HepG2 (cell line): ENCODE measurements around the gene TBX21. TPM values are rescaled to one million over a fixed set of nuclear protein-coding genes. Genes with fewer than 3 reads are reported as not detected.
"Not testable (repeated sequence)": the region's sequence is repeated elsewhere in the genome, so short reads cannot be mapped to it uniquely, and the experiment has no call there.

Experiments used
- ATAC-seq: fragments of 200-7000 bp; cut with Tn5 transposase; 3 replicates; pipeline ENCODE4 v1.9.1; 2020; ENCODE audit warnings: mild to moderate bottlenecking, moderate library complexity
- BruUV-seq: library from RNA; stranded (reverse); fragments of 400-500 nt; replicated peaks from 2 replicates; lab custom pipeline; 2021; lab: Mats Ljungman, UMichigan
- CTCF ChIA-PET: fragments of 300-600 bp; formaldehyde crosslinking; extraction: SDS; loops from one replicate; lab custom pipeline; 2021; ENCODE audit warnings: low total read pairs, inconsistent platforms, low intra/inter-chr PET ratio; lab: Yijun Ruan, JAX
- POLR2A ChIA-PET: fragments of 350-600 bp; sonication (Branson Sonifier 250); formaldehyde crosslinking; loops from one replicate; lab custom pipeline; 2020; ENCODE audit warnings: antibody characterized with exemption, inconsistent platforms; lab: Yijun Ruan, JAX
- DNase-seq: peaks from one replicate; pipeline ENCODE4 v3.0.0-alpha.2; 2015; ENCODE audit warnings: low spot score
- FAIRE-seq: peaks from 3 replicates; lab custom pipeline; 2011; peaks lifted over from hg19 to GRCh38; lab: Jason Lieb, UNC
- H2AFZ ChIP-seq: one replicate; pipeline ENCODE4 v1.6.1; 2011; ENCODE audit warnings: low read length, inconsistent platforms
- H3K27ac ChIP-seq: fragments of 300-600 bp; 3 replicates; pipeline ENCODE4 v1.8.0; 2011; ENCODE audit warnings: mixed run types, mild to moderate bottlenecking, mixed read lengths, low read length, inconsistent platforms; ENCODE audit not compliant: insufficient read depth; ENCODE audit errors: extremely low read length
- H3K27me3 ChIP-seq, 2 experiments: fragments of 200-600 bp in 1 of 2; 2 replicates in 1 of 2; 3 replicates in 1 of 2; pipeline versions ENCODE4 v1.6.0 to v1.8.0; 2011; ENCODE audit warnings: low read length in 2 of 2, mild to moderate bottlenecking in 2 of 2, moderate library complexity in 2 of 2, inconsistent platforms in 1 of 2; ENCODE audit not compliant: insufficient read depth in 2 of 2, control insufficient read depth in 1 of 2
- H3K36me3 ChIP-seq, 2 experiments: fragments of 200-600 bp in 1 of 2; replicated peaks in 1 of 2; 2 replicates in 1 of 2; 3 replicates in 1 of 2; pipeline versions ENCODE4 v1.5.1 to v1.8.0; 2011; ENCODE audit warnings: low read length in 2 of 2, inconsistent platforms in 1 of 2; ENCODE audit not compliant: insufficient read depth in 2 of 2, control insufficient read depth in 1 of 2
- H3K4me1 ChIP-seq: 2 replicates; pipeline ENCODE4 v1.5.1; 2012; ENCODE audit warnings: low read length, inconsistent platforms; ENCODE audit not compliant: insufficient read depth
- H3K4me2 ChIP-seq: 2 replicates; pipeline ENCODE4 v1.6.0; 2011; ENCODE audit warnings: low read depth, low read length, inconsistent platforms
- H3K4me3 ChIP-seq, 3 experiments: fragments of 200-600 bp in 1 of 3; sonication (generic), shearing (Covaris generic) in 1 of 3; replicated peaks in 1 of 3; 2 replicates each; pipeline ENCODE4 v1.5.1; 2011 to 2016; ENCODE audit warnings: low read length in 3 of 3, inconsistent platforms in 2 of 3, low read depth in 2 of 3, mild to moderate bottlenecking in 2 of 3, control low read depth in 1 of 3, mixed read lengths in 1 of 3; ENCODE audit not compliant: insufficient read depth in 1 of 3
- H3K79me2 ChIP-seq: one replicate; pipeline ENCODE4 v1.6.1; 2011; ENCODE audit warnings: low read length, inconsistent platforms; ENCODE audit not compliant: insufficient read depth
- H3K9ac ChIP-seq: 2 replicates; pipeline ENCODE4 v1.6.0; 2011; ENCODE audit warnings: mild to moderate bottlenecking, low read depth, low read length, inconsistent platforms; ENCODE audit not compliant: insufficient read depth
- H3K9me3 ChIP-seq: 2 replicates; pipeline ENCODE4 v1.5.1; 2012; ENCODE audit warnings: mild to moderate bottlenecking, low read length
- H4K20me1 ChIP-seq: 2 replicates; pipeline ENCODE4 v1.6.0; 2011; ENCODE audit warnings: inconsistent platforms, mild to moderate bottlenecking, low read length, moderate library complexity; ENCODE audit not compliant: insufficient read depth
- CEBPB ChIP-seq: IDR thresholded peaks from 2 replicates; pipeline ENCODE4 v1.6.1; 2011; ENCODE audit warnings: low read depth, low read length, improper control_type of control experiment, borderline replicate concordance
- FLYWCH1 ChIP-seq: sonication (generic); formaldehyde crosslinking; IDR thresholded peaks from 2 replicates; pipeline ENCODE4 v1.8.1; 2023; ENCODE audit warnings: mild to moderate bottlenecking, missing genetic modification reagents
- NCOA5 ChIP-seq: sonication (generic); formaldehyde crosslinking; IDR thresholded peaks from 2 replicates; pipeline ENCODE4 v1.4.0; 2020; ENCODE audit warnings: missing genetic modification reagents
- ZNF383 ChIP-seq: sonication (generic); formaldehyde crosslinking; IDR thresholded peaks from 2 replicates; pipeline ENCODE4 v1.4.0; 2020; ENCODE audit warnings: missing genetic modification reagents, mild to moderate bottlenecking, borderline replicate concordance
- WGBS: methylation state at CpG from one replicate; pipeline ENCODE4 v1.1.6; 2017; ENCODE audit warnings: low lambda C conversion rate; 5-methylcytosine and 5-hydroxymethylcytosine counted together
- in situ Hi-C: cut with HindIII; loops from 2 replicates; pipeline ENCODE4 v1.10.0; 2017; ENCODE audit warnings: low pct_unique_long_range_greater_than_20kb; ENCODE audit not compliant: extremely low pct_ligation_motif_present
- intact Hi-C: fragments of 100-400 bp; cut with micrococcal nuclease; formaldehyde crosslinking; loops from one replicate; pipeline ENCODE4 v1.10.0; 2022; ENCODE audit not compliant: unreplicated experiment
- polyA plus RNA-seq, 8 experiments: library from polyadenylated mRNA; depleted of rRNA in 3 of 8; stranded (reverse) in 7 of 8; unstranded in 1 of 8; fragments of >200 nt; fragmentation: Illumina TruSeq in 4 of 8; extraction: Trizol in 4 of 8; gene quantifications; 2 replicates each; pipeline versions ENCODE4 v1.2.1 to v1.2.3, GENCODE V29; 2011 to 2016; ENCODE audit warnings: low read depth in 4 of 8, missing spikeins in 1 of 8, mixed read lengths in 1 of 8; ENCODE audit not compliant: insufficient read depth in 1 of 8
- total RNA-seq, 5 experiments: library from RNA; depleted of rRNA; stranded (reverse); fragments of >200 nt; fragmentation: Illumina TruSeq; extraction: Trizol; gene quantifications; 2 replicates each; pipeline ENCODE4 v1.2.3, GENCODE V29; 2016; ENCODE audit warnings: low read depth in 1 of 5
- TF ChIP-seq, protein P1 (sequence below): IDR thresholded peaks from 2 replicates; pipeline ENCODE4 v1.6.1; 2016; ENCODE audit warnings: mild to moderate bottlenecking
- TF ChIP-seq, protein P2 (sequence below): sonication (generic); formaldehyde crosslinking; IDR thresholded peaks from 2 replicates; pipeline ENCODE4 v1.8.0; 2022; ENCODE audit warnings: missing genetic modification reagents, mild to moderate bottlenecking, borderline replicate concordance

Gene TBX21
- total and polyA plus RNA-seq, 2 of the 13 experiments (the other 11 are each of a cell fraction or from before 2014, with no cell fraction given) = not detected

DNA sequence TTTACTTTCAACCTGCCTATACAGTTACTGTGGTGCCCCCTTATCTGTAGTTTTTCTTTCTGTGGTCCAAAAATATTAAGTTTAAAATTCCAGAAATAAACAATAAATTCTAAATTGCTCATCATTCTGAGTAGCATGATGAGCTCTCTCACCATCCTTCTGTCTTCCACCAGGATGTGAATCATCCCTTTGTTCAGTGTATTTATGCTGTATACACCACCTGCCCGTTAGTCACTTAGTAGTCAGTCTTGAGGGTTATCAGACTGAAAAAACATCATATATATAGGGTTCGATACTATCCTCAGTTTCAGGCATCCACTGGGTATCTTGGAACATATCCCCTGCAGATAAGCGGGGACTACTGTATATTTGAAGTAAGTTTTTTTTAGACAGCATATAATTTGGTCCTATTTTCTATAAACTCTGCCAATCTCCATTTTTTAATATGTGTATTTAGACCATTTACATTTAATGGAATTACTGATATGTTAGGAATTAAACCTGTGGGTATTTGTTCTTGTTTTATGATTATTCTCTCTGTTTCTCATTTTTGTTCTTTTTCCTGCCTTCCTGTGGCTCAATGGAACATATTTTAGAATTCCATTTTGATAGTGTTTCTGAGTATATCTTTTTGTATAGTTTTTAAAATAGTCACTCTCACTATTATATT, 31.0 kb downstream of the TBX21 start (continued):
- TF ChIP-seq, protein P1, sequence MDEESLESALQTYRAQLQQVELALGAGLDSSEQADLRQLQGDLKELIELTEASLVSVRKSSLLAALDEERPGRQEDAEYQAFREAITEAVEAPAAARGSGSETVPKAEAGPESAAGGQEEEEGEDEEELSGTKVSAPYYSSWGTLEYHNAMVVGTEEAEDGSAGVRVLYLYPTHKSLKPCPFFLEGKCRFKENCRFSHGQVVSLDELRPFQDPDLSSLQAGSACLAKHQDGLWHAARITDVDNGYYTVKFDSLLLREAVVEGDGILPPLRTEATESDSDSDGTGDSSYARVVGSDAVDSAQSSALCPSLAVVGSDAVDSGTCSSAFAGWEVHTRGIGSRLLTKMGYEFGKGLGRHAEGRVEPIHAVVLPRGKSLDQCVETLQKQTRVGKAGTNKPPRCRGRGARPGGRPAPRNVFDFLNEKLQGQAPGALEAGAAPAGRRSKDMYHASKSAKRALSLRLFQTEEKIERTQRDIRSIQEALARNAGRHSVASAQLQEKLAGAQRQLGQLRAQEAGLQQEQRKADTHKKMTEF (CRISPR knock-in tag) = no peak
- TF ChIP-seq NCOA5 (CRISPR knock-in tag) = no peak
- TF ChIP-seq, protein P2, sequence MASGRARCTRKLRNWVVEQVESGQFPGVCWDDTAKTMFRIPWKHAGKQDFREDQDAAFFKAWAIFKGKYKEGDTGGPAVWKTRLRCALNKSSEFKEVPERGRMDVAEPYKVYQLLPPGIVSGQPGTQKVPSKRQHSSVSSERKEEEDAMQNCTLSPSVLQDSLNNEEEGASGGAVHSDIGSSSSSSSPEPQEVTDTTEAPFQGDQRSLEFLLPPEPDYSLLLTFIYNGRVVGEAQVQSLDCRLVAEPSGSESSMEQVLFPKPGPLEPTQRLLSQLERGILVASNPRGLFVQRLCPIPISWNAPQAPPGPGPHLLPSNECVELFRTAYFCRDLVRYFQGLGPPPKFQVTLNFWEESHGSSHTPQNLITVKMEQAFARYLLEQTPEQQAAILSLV (CRISPR knock-in tag) = no peak
- TF ChIP-seq ZNF383 (CRISPR knock-in tag) = no peak
- TF ChIP-seq FLYWCH1 (CRISPR knock-in tag) = no peak

DNA sequence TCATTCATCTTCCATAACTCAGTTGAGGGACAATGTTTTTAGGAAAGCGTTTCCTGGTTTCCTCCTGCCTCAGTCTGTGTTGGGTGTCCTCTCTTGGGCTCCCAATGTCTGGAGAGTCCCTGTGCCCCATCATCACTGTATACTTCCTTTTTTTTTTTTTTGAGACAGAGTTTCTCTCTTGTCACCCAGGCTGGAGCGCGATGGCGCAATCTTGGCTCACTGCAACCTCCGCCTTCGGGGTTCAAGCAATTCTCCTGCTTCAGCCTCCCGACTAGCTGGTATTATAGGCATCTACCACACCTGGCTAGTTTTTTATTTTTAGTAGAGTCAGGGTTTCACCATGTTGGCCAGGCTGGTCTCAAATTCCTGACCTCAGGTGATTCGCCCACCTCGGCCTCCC, 40.6 kb downstream of the TBX21 start:
- H4K20me1 ChIP-seq, DNase-seq, CTCF ChIA-PET, BruUV-seq, H3K4me1 ChIP-seq, H3K4me3 ChIP-seq, ATAC-seq, H3K9ac ChIP-seq, FAIRE-seq, H3K79me2 ChIP-seq, intact Hi-C loops, in situ Hi-C loops, H3K4me2 ChIP-seq, H3K27ac ChIP-seq, H3K9me3 ChIP-seq, H3K36me3 ChIP-seq, POLR2A ChIA-PET, H2AFZ ChIP-seq: not testable (repeated sequence)
- 0 out of 2 replicates have a peak, but pooled peaks have one; percentile 28 for TF ChIP-seq CEBPB
- 73% methylated on average over 9 of the region's 9 CpGs for WGBS
- peaks cover 0 to 37% of the 10 kb centered on the region in 2 experiments; a peak in 2 of 5 replicates for H3K27me3 ChIP-seq
